Measurements from ENCODE around the gene EFHD2. TPM values are rescaled to one million over a fixed set of nuclear protein-coding genes. Genes with fewer than 3 reads are reported as not detected.

The EFHD2 gene
- total and polyA plus RNA-seq, 2 of the 8 experiments (the other 6 are each of a cell fraction or from before 2014, with no cell fraction given): 24.4 to 25.1 TPM

GRCh38 chr1:15400627-15401026 is 9.1 kb upstream of the EFHD2 start:
- ChIA-PET CTCF (ENCODE audit: partially characterized antibody) (interaction anchor here (0.8 to 3.8 kb wide), 8 partner anchors 9 to 77 kb away, joined by 3 to 11 read pairs (median 3); no protein-coding TSS in a partner anchor), POLR2A (ENCODE audit: partially characterized antibody) (interaction anchor here (1.6 to 1.7 kb wide), 2 partner anchors 13 to 16 kb away, joined by 3 to 5 read pairs; no protein-coding TSS in a partner anchor)
- no peak overlapping the region for H3K56ac ChIP-seq (replicated peaks; ENCODE audit: insufficient read length, low read depth, low read length)
- H3K9ac ChIP-seq (replicated peaks in 1 of 4; ENCODE audit: extremely low read depth in 1 of 4, low read depth in 3 of 4, low read length in 3 of 4): no peak overlapping the region
- no peak overlapping the region for H2BK120ac ChIP-seq (replicated peaks; ENCODE audit: low read depth, low read length)
- H4K91ac ChIP-seq (replicated peaks; ENCODE audit: insufficient read length, low read length): no peak overlapping the region
- no peak overlapping the region for H3K4ac ChIP-seq (replicated peaks; ENCODE audit: insufficient read length, low read depth, low read length)
- H2BK12ac ChIP-seq (ENCODE audit: low read depth, low read length): no peak overlapping the region
- H3K79me1 ChIP-seq (ENCODE audit: low read depth, low read length): no peaks in the 10 kb centered on the region
- peaks cover 0 to 9% of the 10 kb centered on the region in 2 experiments; a peak in 2 of 4 replicates for H3K9me3 ChIP-seq (ENCODE audit: insufficient read depth in 2 of 2, low read depth in 1 of 2, low read length in 1 of 2)
- H2AFZ ChIP-seq (ENCODE audit: low read length): no peak overlapping the region
- no peak overlapping the region for H3K27ac ChIP-seq (ENCODE audit: low read depth, low read length)
- H3K18ac ChIP-seq (ENCODE audit: extremely low read depth, low read length): no peak overlapping the region
- no peak overlapping the region for H4K5ac ChIP-seq (ENCODE audit: insufficient read length, low read depth, low read length)
- no peak overlapping the region for H2BK15ac ChIP-seq (ENCODE audit: low read length)
- no peak overlapping the region for H4K8ac ChIP-seq (ENCODE audit: extremely low read depth, insufficient read depth, low read length)
- no peaks in the 10 kb centered on the region for H4K20me1 ChIP-seq (replicated peaks in 1 of 2; ENCODE audit: control insufficient read depth in 1 of 2, insufficient read depth in 2 of 2, low read length in 2 of 2)
- no peaks in the 10 kb centered on the region for H3K36me3 ChIP-seq (ENCODE audit: control insufficient read depth in 2 of 4, insufficient read depth in 4 of 4, low read length in 3 of 4)
- no peak overlapping the region for H2BK5ac ChIP-seq (ENCODE audit: low read depth, low read length)
- no peak overlapping the region for H3K4me2 ChIP-seq (ENCODE audit: insufficient read depth in 1 of 2, low read depth in 2 of 2, low read length in 2 of 2)
- no peaks in the 10 kb centered on the region for H3K27me3 ChIP-seq (replicated peaks in 1 of 4; ENCODE audit: control insufficient read depth in 3 of 4, extremely low read depth in 1 of 4, insufficient read depth in 3 of 4, low read length in 3 of 4)
- no peak overlapping the region for H2BK20ac ChIP-seq (ENCODE audit: low read length)
- FAIRE-seq (no peak), DNase-seq (ENCODE audit: low read depth in 1 of 2, low spot score in 2 of 2) (no peak)
- H3K23me2 ChIP-seq (ENCODE audit: low read depth, low read length): no peaks in the 10 kb centered on the region
- H3K14ac ChIP-seq (ENCODE audit: insufficient read length): no peak overlapping the region
- no peak overlapping the region for H3K4me3 ChIP-seq (ENCODE audit: extremely low read depth in 1 of 4, insufficient read depth in 2 of 4, low read depth in 3 of 4, low read length in 4 of 4)
- 84% methylated on average over 3 of the region's 3 CpGs; no CpG with 5 or more reads in 1 of the 2 experiments for WGBS, 2 experiments (ENCODE audit: extremely low coverage in 1 of 2, insufficient coverage in 1 of 2, insufficient read length in 1 of 2, insufficient replicate concordance in 2 of 2, low coverage in 1 of 2, low lambda C conversion rate in 2 of 2, missing lambda C conversion rate in 1 of 2)
- H3K79me2 ChIP-seq (ENCODE audit: control insufficient read depth in 1 of 2, insufficient read depth in 2 of 2, low read length in 2 of 2): no peaks in the 10 kb centered on the region
- no peak overlapping the region for H2AK5ac ChIP-seq (ENCODE audit: low read depth, low read length)
- no peak for TF ChIP-seq CEBPB (IDR thresholded peaks at IDR 0.05; ENCODE audit: low read depth, low read length)
- no peak for TF ChIP-seq JUN (IDR thresholded peaks at IDR 0.05; ENCODE audit: low read depth, low read length)
- TF ChIP-seq ATF2 (IDR thresholded peaks at IDR 0.05; ENCODE audit: low read length): no peak
- TF ChIP-seq POLR2AphosphoS5 (IDR thresholded peaks at IDR 0.05; ENCODE audit: low read depth, low read length): no peak
- no peak overlapping the region for H3K23ac ChIP-seq (ENCODE audit: insufficient read length)
- H3K4me1 ChIP-seq (replicated peaks in 1 of 4; ENCODE audit: control insufficient read depth in 3 of 4, insufficient read depth in 4 of 4, low read length in 3 of 4): no peaks in the 10 kb centered on the region

Measured in H1 (cell line).